ENCODE data around the gene STK4. TPM values are rescaled to one million over a fixed set of nuclear protein-coding genes. Genes with fewer than 3 reads are reported as not detected.

Gene STK4
- total and polyA plus RNA-seq, 2 of the 8 experiments (the other 6 are each of a cell fraction or from before 2014, with no cell fraction given): 12.0 to 34.3 TPM

DNA sequence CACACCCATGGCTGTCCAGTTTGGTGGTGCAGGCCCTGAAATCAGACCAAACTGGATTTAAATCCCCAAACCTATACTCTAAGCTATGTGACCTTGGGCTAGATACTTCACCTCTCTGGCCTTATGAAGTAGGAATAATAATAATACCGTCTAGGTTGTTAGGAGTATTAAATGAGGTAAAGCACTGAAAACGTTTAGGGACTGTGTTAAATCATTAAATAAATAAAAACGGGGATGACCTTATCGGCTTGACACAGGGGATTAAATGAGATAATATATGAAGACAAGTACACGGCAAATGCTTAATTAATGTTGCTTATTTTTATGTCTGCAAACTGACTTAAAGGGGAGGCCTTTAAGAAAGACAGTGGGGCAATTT lies 672 bp upstream of the STK4 start:
- Histone ChIP-seq H3K23me2 (ENCODE audit: low read depth, low read length) (peaks cover 7% of the 10 kb centered on the region; the same call in 1 of the 2 replicates), H3K56ac (replicated peaks; ENCODE audit: insufficient read length, low read depth, low read length) (no peak overlapping the region), H2BK20ac (ENCODE audit: low read length) (no peak overlapping the region), H2AK5ac (ENCODE audit: low read depth, low read length) (no peak overlapping the region), H3K23ac (ENCODE audit: insufficient read length) (no peak overlapping the region), H2BK12ac (ENCODE audit: low read depth, low read length) (no peak overlapping the region), H3K4ac (replicated peaks; ENCODE audit: insufficient read length, low read depth, low read length) (no peak overlapping the region), H3K18ac (ENCODE audit: extremely low read depth, low read length) (no peak overlapping the region), H3K27ac (ENCODE audit: low read depth, low read length) (no peak overlapping the region), H4K8ac (ENCODE audit: extremely low read depth, insufficient read depth, low read length) (no peak overlapping the region), H3K4me1 (replicated peaks in 1 of 4; ENCODE audit: control insufficient read depth in 3 of 4, insufficient read depth in 4 of 4, low read length in 3 of 4) (peaks cover 3 to 9% (median 5%) of the 10 kb centered on the region in 4 experiments; a peak in 5 of 7 replicates), H3K79me1 (ENCODE audit: low read depth, low read length) (no peaks in the 10 kb centered on the region; the same call in 1 of the 2 replicates), H3K4me3 (ENCODE audit: extremely low read depth in 1 of 4, insufficient read depth in 2 of 4, low read depth in 3 of 4, low read length in 4 of 4) (peak overlapping the region; percentile 45 to 96 (median 92); a peak in 7 of 8 replicates), H2BK15ac (ENCODE audit: low read length) (no peak overlapping the region), H2BK120ac (replicated peaks; ENCODE audit: low read depth, low read length) (no peak overlapping the region), H3K27me3 (replicated peaks in 1 of 4; ENCODE audit: control insufficient read depth in 3 of 4, extremely low read depth in 1 of 4, insufficient read depth in 3 of 4, low read length in 3 of 4) (peaks cover 0 to 11% (median 2%) of the 10 kb centered on the region in 4 experiments; a peak in 4 of 7 replicates), H4K20me1 (replicated peaks in 1 of 2; ENCODE audit: control insufficient read depth in 1 of 2, insufficient read depth in 2 of 2, low read length in 2 of 2) (peaks cover 0 to 7% of the 10 kb centered on the region in 2 experiments), H3K14ac (ENCODE audit: insufficient read length) (no peak overlapping the region), H3K36me3 (ENCODE audit: control insufficient read depth in 2 of 4, insufficient read depth in 4 of 4, low read length in 3 of 4) (no peaks in the 10 kb centered on the region), H3K79me2 (ENCODE audit: control insufficient read depth in 1 of 2, insufficient read depth in 2 of 2, low read length in 2 of 2) (peaks cover 8 to 39% of the 10 kb centered on the region in 2 experiments), H2BK5ac (ENCODE audit: low read depth, low read length) (no peak overlapping the region), H4K91ac (replicated peaks; ENCODE audit: insufficient read length, low read length) (no peak overlapping the region), H3K4me2 (ENCODE audit: insufficient read depth in 1 of 2, low read depth in 2 of 2, low read length in 2 of 2) (peak overlapping the region; percentile 79 to 98), H3K9me3 (ENCODE audit: insufficient read depth in 2 of 2, low read depth in 1 of 2, low read length in 1 of 2) (no peaks in the 10 kb centered on the region), H4K5ac (ENCODE audit: insufficient read length, low read depth, low read length) (no peak overlapping the region), H3K9ac (replicated peaks in 1 of 4; ENCODE audit: extremely low read depth in 1 of 4, low read depth in 3 of 4, low read length in 3 of 4) (peak overlapping the region in 2 of 4 experiments; percentile 9 to 47; a peak in 4 of 7 replicates), H2AFZ (ENCODE audit: low read length) (peak overlapping the region; percentile 78)
- ChIA-PET CTCF (ENCODE audit: partially characterized antibody) (interaction anchor here (0.6 to 2.4 kb wide), 3 partner anchors 11 to 130 kb away, joined by 3 to 7 read pairs (median 5); no protein-coding TSS in a partner anchor), POLR2A (ENCODE audit: partially characterized antibody) (no interaction called here)
- DNase-seq (ENCODE audit: low read depth in 1 of 2, low spot score in 2 of 2) (no peak), FAIRE-seq (no peak)
- 60% methylated on average over 5 of the region's 5 CpGs; no CpG with 5 or more reads in 1 of the 2 experiments for WGBS, 2 experiments (ENCODE audit: extremely low coverage in 1 of 2, insufficient coverage in 1 of 2, insufficient read length in 1 of 2, insufficient replicate concordance in 2 of 2, low coverage in 1 of 2, low lambda C conversion rate in 2 of 2, missing lambda C conversion rate in 1 of 2)
- no peak for TF ChIP-seq ATF2 (IDR thresholded peaks at IDR 0.05; ENCODE audit: low read length)
- TF ChIP-seq RFX5 (IDR thresholded peaks at IDR 0.05; ENCODE audit: borderline replicate concordance, low read depth, low read length): no peak

Measured in H1 (cell line).